Measurements from ENCODE around the gene MAP3K19. TPM values are rescaled to one million over a fixed set of nuclear protein-coding genes. Genes with fewer than 3 reads are reported as not detected.
"Not testable (repeated sequence)": the region's sequence is repeated elsewhere in the genome, so short reads cannot be mapped to it uniquely, and the experiment has no call there.

The MAP3K19 gene, protein sequence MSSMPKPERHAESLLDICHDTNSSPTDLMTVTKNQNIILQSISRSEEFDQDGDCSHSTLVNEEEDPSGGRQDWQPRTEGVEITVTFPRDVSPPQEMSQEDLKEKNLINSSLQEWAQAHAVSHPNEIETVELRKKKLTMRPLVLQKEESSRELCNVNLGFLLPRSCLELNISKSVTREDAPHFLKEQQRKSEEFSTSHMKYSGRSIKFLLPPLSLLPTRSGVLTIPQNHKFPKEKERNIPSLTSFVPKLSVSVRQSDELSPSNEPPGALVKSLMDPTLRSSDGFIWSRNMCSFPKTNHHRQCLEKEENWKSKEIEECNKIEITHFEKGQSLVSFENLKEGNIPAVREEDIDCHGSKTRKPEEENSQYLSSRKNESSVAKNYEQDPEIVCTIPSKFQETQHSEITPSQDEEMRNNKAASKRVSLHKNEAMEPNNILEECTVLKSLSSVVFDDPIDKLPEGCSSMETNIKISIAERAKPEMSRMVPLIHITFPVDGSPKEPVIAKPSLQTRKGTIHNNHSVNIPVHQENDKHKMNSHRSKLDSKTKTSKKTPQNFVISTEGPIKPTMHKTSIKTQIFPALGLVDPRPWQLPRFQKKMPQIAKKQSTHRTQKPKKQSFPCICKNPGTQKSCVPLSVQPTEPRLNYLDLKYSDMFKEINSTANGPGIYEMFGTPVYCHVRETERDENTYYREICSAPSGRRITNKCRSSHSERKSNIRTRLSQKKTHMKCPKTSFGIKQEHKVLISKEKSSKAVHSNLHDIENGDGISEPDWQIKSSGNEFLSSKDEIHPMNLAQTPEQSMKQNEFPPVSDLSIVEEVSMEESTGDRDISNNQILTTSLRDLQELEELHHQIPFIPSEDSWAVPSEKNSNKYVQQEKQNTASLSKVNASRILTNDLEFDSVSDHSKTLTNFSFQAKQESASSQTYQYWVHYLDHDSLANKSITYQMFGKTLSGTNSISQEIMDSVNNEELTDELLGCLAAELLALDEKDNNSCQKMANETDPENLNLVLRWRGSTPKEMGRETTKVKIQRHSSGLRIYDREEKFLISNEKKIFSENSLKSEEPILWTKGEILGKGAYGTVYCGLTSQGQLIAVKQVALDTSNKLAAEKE (N-terminal part only)
- total RNA-seq (2014; rRNA removed; shearing (Covaris generic)) = not detected in 2 replicates

DNA sequence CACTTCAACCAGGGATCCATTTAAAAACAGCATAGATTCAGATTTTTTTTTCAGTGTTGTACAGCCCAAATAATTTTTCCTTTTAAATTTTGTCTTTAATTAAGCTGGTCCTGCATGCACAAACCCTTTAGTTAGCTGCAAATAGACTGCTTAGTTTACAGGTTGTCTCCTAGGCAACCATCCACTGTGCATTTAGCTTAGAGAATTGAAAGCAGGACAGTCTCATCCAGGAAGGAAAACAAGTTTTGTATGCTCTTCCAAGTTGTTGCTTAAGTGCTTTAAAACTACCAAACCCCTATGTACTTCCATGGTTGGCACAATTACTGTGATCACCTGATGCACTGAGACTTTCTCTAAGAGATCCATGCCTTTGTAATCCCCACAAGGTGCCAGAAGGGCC is at the start of gene MAP3K19:
Gene MAP3K19 (minus strand): TSS at position 148 of the 400 bp plus-strand sequence. CDS start 22,800 bp downstream, outside the sequence.
- Histone ChIP-seq H3K9me3 (replicated peaks) (no peaks in the 10 kb centered on the region), H3K36me3 (no peaks in the 10 kb centered on the region), H3K4me3 (no peak within 1 kb of the TSS), H3K4me1 (no peaks in the 10 kb centered on the region), H3K27ac (no peak within 1 kb of the TSS), H3K27me3 (no peaks in the 10 kb centered on the region)
- DNase-seq = no peak

GRCh38 chr2:135096665-135097446 is 49.6 kb upstream of the MAP3K19 start:
- H3K36me3 ChIP-seq = peaks cover 37% of the 10 kb centered on the region
- no peak overlapping the region for H3K27ac ChIP-seq
- H3K27me3 ChIP-seq = no peaks in the 10 kb centered on the region
- H3K9me3 ChIP-seq (replicated peaks) = no peaks in the 10 kb centered on the region
- DNase-seq = no peak
- no peak overlapping the region for H3K4me3 ChIP-seq
- peaks cover 12% of the 10 kb centered on the region for H3K4me1 ChIP-seq

GRCh38 chr2:135095591-135095990 is 48.3 kb upstream of the MAP3K19 start:
- Histone ChIP-seq H3K4me3 (no peak overlapping the region), H3K27ac (no peak overlapping the region), H3K36me3 (peaks cover 33% of the 10 kb centered on the region), H3K27me3 (no peaks in the 10 kb centered on the region), H3K9me3 (replicated peaks) (no peaks in the 10 kb centered on the region), H3K4me1 (peaks cover 12% of the 10 kb centered on the region)
- DNase-seq = no peak

GRCh38 chr2:135094508-135094907 is 47.3 kb upstream of the MAP3K19 start:
- Histone ChIP-seq H3K27ac (no peak overlapping the region), H3K4me1 (peaks cover 12% of the 10 kb centered on the region)
- no peak for DNase-seq

DNA sequence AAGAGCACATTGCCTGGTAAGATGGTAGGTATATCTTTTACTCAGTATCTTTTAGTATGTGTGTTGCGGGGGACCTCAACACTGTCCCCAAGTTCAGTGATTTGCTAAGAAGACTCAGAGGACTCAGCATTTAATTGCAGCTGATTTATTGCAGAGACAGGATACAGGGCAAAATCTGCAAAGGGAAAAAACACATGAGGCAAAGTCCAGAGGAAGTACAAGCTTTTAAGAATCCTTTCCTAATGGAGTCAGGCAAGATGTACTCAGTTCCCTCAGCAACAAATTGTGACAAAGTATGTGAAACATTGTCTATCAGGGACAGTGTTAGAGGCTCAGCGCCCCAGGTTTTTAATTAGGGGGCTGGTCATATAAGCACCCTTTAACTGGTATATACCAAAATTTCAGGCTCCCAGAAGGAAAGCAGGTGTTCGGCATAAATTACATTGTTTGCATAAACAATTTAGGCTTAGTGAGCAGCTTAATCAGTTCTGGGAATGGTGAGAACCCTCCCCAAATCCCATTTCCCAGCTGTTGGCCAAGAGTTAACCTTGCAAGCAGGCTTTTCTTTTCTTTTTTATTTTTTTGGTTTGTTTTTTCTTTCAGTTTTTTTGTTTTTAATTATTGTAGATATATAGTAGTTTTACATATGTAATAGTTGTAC is 46.6 kb upstream of the MAP3K19 start:
- no peak overlapping the region for H3K4me3 ChIP-seq
- H3K36me3 ChIP-seq = peaks cover 30% of the 10 kb centered on the region

More at GRCh38 chr2:135094508-135094907, 47.3 kb upstream of the MAP3K19 start:
- Histone ChIP-seq H3K27me3 (no peaks in the 10 kb centered on the region), H3K36me3 (peaks cover 30% of the 10 kb centered on the region), H3K9me3 (replicated peaks) (no peaks in the 10 kb centered on the region), H3K4me3 (no peak overlapping the region)

DNA sequence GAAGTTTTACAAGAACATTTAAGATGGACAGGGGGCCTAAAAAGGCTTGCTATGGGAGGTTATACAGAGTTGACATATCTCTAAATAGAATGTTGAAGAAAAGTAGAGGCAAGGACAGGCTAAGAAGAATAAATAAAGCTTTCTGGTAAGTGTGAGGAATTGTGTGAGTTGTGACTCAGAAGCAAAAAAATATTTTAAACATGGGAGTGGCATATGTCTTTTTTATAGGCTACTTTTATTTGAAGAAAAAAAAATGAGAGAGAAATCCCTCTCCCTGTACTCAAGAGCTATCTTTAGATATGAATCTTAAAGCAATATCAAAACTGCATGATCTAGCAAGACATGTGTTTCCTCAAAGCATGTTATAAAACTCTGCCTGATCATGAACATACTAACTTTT is 45.9 kb upstream of the MAP3K19 start:
- Histone ChIP-seq H3K4me3 (no peak overlapping the region), H3K9me3 (replicated peaks) (no peaks in the 10 kb centered on the region)

More for the DNA sequence above, 46.6 kb upstream of the MAP3K19 start:
- Histone ChIP-seq H3K4me1 (peaks cover 12% of the 10 kb centered on the region), H3K27me3 (no peaks in the 10 kb centered on the region), H3K9me3 (replicated peaks) (no peaks in the 10 kb centered on the region), H3K27ac (no peak overlapping the region)
- peak in 1 of 2 experiments; percentile 52 for DNase-seq

DNA sequence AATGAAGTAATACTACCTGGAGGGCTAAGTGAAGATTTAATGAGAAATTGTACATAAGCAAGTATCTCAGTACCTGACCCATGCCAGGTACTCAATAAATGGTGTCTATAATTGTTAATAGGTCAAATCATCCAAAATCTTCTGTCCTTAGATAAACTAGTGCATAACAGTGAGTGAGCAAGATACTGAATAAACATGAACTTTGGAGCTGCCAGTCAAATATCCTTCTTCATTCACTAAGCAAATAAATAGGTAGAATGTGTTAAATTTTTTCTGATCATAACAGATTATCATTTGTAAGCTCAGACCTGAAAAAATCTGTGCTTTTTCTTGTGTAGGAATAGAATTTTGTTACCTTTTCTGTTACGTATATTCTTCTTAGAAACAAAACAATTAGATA is 44.4 kb upstream of the MAP3K19 start:
- no peak overlapping the region for H3K27ac ChIP-seq
- no peak overlapping the region for H3K4me3 ChIP-seq
- H3K4me1 ChIP-seq = peaks cover 12% of the 10 kb centered on the region
- no peaks in the 10 kb centered on the region for H3K27me3 ChIP-seq
- DNase-seq = no peak
- peaks cover 27% of the 10 kb centered on the region for H3K36me3 ChIP-seq
- H3K9me3 ChIP-seq (replicated peaks) = no peaks in the 10 kb centered on the region

More for the DNA sequence above, 45.9 kb upstream of the MAP3K19 start:
- DNase-seq = no peak
- Histone ChIP-seq H3K4me1 (peaks cover 12% of the 10 kb centered on the region), H3K36me3 (peaks cover 28% of the 10 kb centered on the region), H3K27me3 (no peaks in the 10 kb centered on the region), H3K27ac (no peak overlapping the region)

- H3K4me1 ChIP-seq = peaks cover 11% of the 10 kb centered on the region
- H3K9me3 ChIP-seq (replicated peaks); DNase-seq; H3K27ac ChIP-seq; H3K4me3 ChIP-seq; H3K27me3 ChIP-seq: not testable (repeated sequence)
- peaks cover 12% of the 10 kb centered on the region; the same call in 1 of the 2 replicates for H3K36me3 ChIP-seq
Measured at GRCh38 chr2:135089597-135089996, 42.4 kb upstream of the MAP3K19 start.

DNA sequence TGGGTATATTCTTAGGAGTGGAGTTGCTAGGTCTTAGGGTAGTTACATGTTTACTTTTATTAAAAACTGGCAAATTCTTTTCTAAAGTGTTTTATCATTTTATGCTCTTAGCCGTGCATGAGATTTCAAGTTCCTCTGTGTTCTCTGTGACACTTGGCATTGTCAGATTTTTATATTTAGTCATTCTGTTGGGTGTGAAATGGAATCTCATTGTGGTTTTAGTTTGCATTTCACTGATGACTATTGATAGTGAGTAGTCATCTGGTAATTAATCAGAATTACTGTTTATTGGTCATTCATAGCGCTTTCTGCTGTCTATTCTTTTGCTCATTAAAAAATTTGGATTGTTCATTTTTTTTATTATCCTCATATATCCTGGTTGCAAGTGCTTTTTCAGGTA is 39.0 kb upstream of the MAP3K19 start:
- DNase-seq = no peak
- Histone ChIP-seq H3K36me3 (peaks cover 8% of the 10 kb centered on the region), H3K27me3 (no peaks in the 10 kb centered on the region), H3K27ac (no peak overlapping the region), H3K4me3 (no peak overlapping the region), H3K4me1 (no peaks in the 10 kb centered on the region), H3K9me3 (replicated peaks) (no peaks in the 10 kb centered on the region)

DNA sequence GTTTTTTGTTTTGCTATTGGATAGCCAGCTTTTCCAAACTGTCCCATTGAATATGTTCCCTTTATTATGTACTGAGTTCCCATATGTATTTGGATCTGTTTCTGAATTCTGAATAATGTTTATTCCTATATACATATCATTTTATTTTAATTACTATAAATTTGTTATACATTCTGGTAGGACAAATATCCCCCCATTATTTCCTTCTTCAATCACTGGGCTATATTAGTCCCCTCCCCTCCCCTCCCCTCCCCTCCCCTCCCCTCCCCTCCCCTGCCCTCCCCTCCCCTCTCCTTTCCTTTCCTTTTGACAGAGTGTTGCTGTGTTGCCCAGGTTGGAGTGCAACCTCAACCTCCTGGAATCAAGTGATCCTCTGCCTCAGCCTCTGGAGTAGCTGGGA is 31.2 kb upstream of the MAP3K19 start:
- H3K4me1 ChIP-seq = no peaks in the 10 kb centered on the region
- H3K36me3 ChIP-seq = peaks cover 30% of the 10 kb centered on the region
- H3K27ac ChIP-seq = no peak overlapping the region
- H3K27me3 ChIP-seq = no peaks in the 10 kb centered on the region
- DNase-seq = no peak
- peaks cover 2% of the 10 kb centered on the region; the same call in 1 of the 2 replicates for H3K9me3 ChIP-seq (replicated peaks)
- no peak overlapping the region for H3K4me3 ChIP-seq

GRCh38 chr2:135076556-135076955 is 29.3 kb upstream of the MAP3K19 start:
- Histone ChIP-seq H3K36me3 (peaks cover 24% of the 10 kb centered on the region), H3K9me3 (replicated peaks) (peaks cover 18% of the 10 kb centered on the region), H3K4me1 (no peaks in the 10 kb centered on the region), H3K27ac (no peak overlapping the region), H3K4me3 (no peak overlapping the region), H3K27me3 (no peaks in the 10 kb centered on the region)
- DNase-seq = no peak

DNA sequence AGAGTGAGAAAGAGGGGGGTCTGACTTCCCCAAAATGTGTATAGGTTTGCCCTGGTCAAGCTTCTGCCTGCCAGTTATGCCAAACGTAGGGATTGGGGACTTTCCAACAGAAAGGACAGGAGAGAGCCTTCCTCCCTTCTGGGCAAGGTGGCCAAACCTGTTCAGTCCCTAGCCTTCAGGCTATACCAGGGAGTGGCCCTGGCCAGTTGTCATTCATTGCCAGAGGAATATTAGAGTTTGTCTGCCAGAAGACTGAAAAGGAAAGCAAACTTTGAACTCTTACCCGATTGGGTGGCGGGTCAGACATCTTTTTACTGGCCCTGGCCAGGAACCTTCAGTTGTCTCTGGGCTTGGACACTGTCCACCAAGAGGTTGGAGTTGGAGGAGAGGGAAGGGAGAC is 27.0 kb upstream of the MAP3K19 start:
- H3K4me1 ChIP-seq = no peaks in the 10 kb centered on the region
- no peaks in the 10 kb centered on the region for H3K27me3 ChIP-seq
- H3K4me3 ChIP-seq = no peak overlapping the region
- H3K27ac ChIP-seq = no peak overlapping the region
- DNase-seq = no peak
- H3K9me3 ChIP-seq (replicated peaks) = peaks cover 22% of the 10 kb centered on the region
- peaks cover 36% of the 10 kb centered on the region for H3K36me3 ChIP-seq

GRCh38 chr2:135072125-135072997 is 25.1 kb upstream of the MAP3K19 start:
- Histone ChIP-seq H3K4me3 (no peak overlapping the region), H3K9me3 (replicated peaks) (peaks cover 21% of the 10 kb centered on the region), H3K4me1 (no peaks in the 10 kb centered on the region), H3K27me3 (no peaks in the 10 kb centered on the region), H3K27ac (no peak overlapping the region), H3K36me3 (peaks cover 27% of the 10 kb centered on the region)
- DNase-seq = peak in 1 of 2 experiments; percentile 46

All from SJCRH30 (cell line).